T-helper 22 cell (primary cell): ENCODE data around the gene ANO2.

Experiments
- DNase-seq: peaks from one replicate; pipeline ENCODE4 v3.0.0-alpha.2; 2020; ENCODE audit warnings: low read depth

ANO2 gene

GRCh38 chr12:5964913-5965900 is 20.1 kb upstream of the ANO2 start:
- DNase-seq: no peak

- no peak for DNase-seq
Observed at GRCh38 chr12:5963515-5963914, 18.5 kb upstream of the ANO2 start.

GRCh38 chr12:5960783-5961182 is 15.7 kb upstream of the ANO2 start:
- no peak for DNase-seq

- DNase-seq: no peak
Observed at GRCh38 chr12:5956987-5957386, 11.9 kb upstream of the ANO2 start.

- DNase-seq: no peak
Observed at GRCh38 chr12:5954661-5955060, 9.6 kb upstream of the ANO2 start.

GRCh38 chr12:5953835-5954586 is 9.0 kb upstream of the ANO2 start:
- no peak for DNase-seq

GRCh38 chr12:5952031-5952430 is 7.0 kb upstream of the ANO2 start:
- no peak for DNase-seq

- DNase-seq: no peak
Observed at GRCh38 chr12:5948696-5949095, 3.6 kb upstream of the ANO2 start.

- DNase-seq: no peak
Observed at GRCh38 chr12:5947006-5947405, 1.9 kb upstream of the ANO2 start.

GRCh38 chr12:5946388-5946787 is 1.3 kb upstream of the ANO2 start:
- no peak for DNase-seq

GRCh38 chr12:5944688-5945070 is 380 bp downstream of the ANO2 start:
- DNase-seq: no peak

GRCh38 chr12:5944053-5944452 is 1.0 kb downstream of the ANO2 start:
- no peak for DNase-seq

GRCh38 chr12:5941907-5942306 is 3.2 kb downstream of the ANO2 start:
- DNase-seq: no peak

- no peak for DNase-seq
Observed at GRCh38 chr12:5927732-5928516, 17.1 kb downstream of the ANO2 start.

GRCh38 chr12:5925646-5926045 is 19.4 kb downstream of the ANO2 start:
- DNase-seq: no peak

- DNase-seq: no peak
Observed at GRCh38 chr12:5924342-5924741, 20.7 kb downstream of the ANO2 start.

- no peak for DNase-seq
Observed at GRCh38 chr12:5923751-5924150, 21.3 kb downstream of the ANO2 start.

- DNase-seq: no peak
Observed at GRCh38 chr12:5923043-5923605, 21.9 kb downstream of the ANO2 start.

GRCh38 chr12:5921966-5922899 is 22.8 kb downstream of the ANO2 start:
- DNase-seq: no peak

- no peak for DNase-seq
Observed at GRCh38 chr12:5921027-5921909, 23.8 kb downstream of the ANO2 start.
